Measurements from ENCODE around the gene LAMB1.

GRCh38 chr7:107898997-107899594 is 103.9 kb downstream of the LAMB1 start:
- TF ChIP-seq EZH2 (IDR thresholded peaks at IDR 0.05; ENCODE audit: borderline replicate concordance, insufficient read depth, low read length, poor library complexity, severe bottlenecking) (no peak), CTCF (IDR thresholded peaks at IDR 0.05; ENCODE audit: poor library complexity, severe bottlenecking) (no peak), EP300 (conservative IDR thresholded peaks at IDR 0.05; ENCODE audit: poor library complexity, severe bottlenecking) (no peak), POLR2AphosphoS5 (IDR thresholded peaks at IDR 0.05) (no peak), MXI1 (conservative IDR thresholded peaks at IDR 0.05; ENCODE audit: poor library complexity, severe bottlenecking) (no peak), SMC3 (conservative IDR thresholded peaks at IDR 0.05; ENCODE audit: poor library complexity) (no peak)

Measured in neural cell (in vitro differentiated cells).